Loucy (cell line): ENCODE data around the gene PLG.

ENCODE experiments used
- H2AFZ ChIP-seq: fragments of 200-600 bp; sonication (generic); 2 replicates; pipeline ENCODE4 v1.6.0; 2016; ENCODE audit warnings: antibody characterized with exemption, mild to moderate bottlenecking, low read length, moderate library complexity
- H3F3A ChIP-seq: fragments of 200-600 bp; 2 replicates; pipeline ENCODE4 v1.6.0; 2016; ENCODE audit warnings: antibody characterized with exemption, low read depth, mild to moderate bottlenecking
- H3K27me3 ChIP-seq: fragments of 200-600 bp; sonication (generic); 2 replicates; pipeline ENCODE4 v1.6.1; 2014; ENCODE audit warnings: low read length, mild to moderate bottlenecking; ENCODE audit not compliant: insufficient read depth, poor library complexity, severe bottlenecking
- H3K36me3 ChIP-seq: fragments of 200-600 bp; sonication (generic); 2 replicates; pipeline ENCODE4 v1.6.1; 2016; ENCODE audit warnings: low read length; ENCODE audit not compliant: insufficient read depth
- H3K4me1 ChIP-seq: fragments of 200-600 bp; sonication (generic); 2 replicates; pipeline ENCODE4 v1.5.1; 2014; ENCODE audit warnings: low read length, mild to moderate bottlenecking; ENCODE audit not compliant: insufficient read depth, poor library complexity, severe bottlenecking
- H3K4me2 ChIP-seq: fragments of 200-600 bp; sonication (generic); 2 replicates; pipeline ENCODE4 v1.6.0; 2014; ENCODE audit warnings: antibody characterized with exemption, low read length, low read depth, mild to moderate bottlenecking; ENCODE audit not compliant: poor library complexity, severe bottlenecking
- H3K4me3 ChIP-seq: fragments of 200-600 bp; sonication (generic); 2 replicates; pipeline ENCODE4 v1.5.1; 2014; ENCODE audit warnings: low read length, mild to moderate bottlenecking, mixed read lengths; ENCODE audit not compliant: poor library complexity, severe bottlenecking
- H3K79me2 ChIP-seq: fragments of 200-600 bp; sonication (generic); 2 replicates; pipeline ENCODE4 v1.6.1; 2014; ENCODE audit warnings: low read length; ENCODE audit not compliant: insufficient read depth
- H3K9ac ChIP-seq: fragments of 200-600 bp; sonication (generic); 2 replicates; pipeline ENCODE4 v1.6.0; 2014; ENCODE audit warnings: mild to moderate bottlenecking, low read depth, low read length, moderate library complexity; ENCODE audit not compliant: poor library complexity, severe bottlenecking
- H3K9me2 ChIP-seq: fragments of 200-600 bp; sonication (generic); replicated peaks from 2 replicates; pipeline ENCODE4 v1.6.1; 2016; ENCODE audit warnings: low read depth, low read length, mixed read lengths
- H3K9me3 ChIP-seq: fragments of 200-600 bp; sonication (generic); 2 replicates; pipeline ENCODE4 v1.6.1; 2014; ENCODE audit warnings: mild to moderate bottlenecking, antibody characterized with exemption, low read length, low read depth; ENCODE audit not compliant: insufficient read depth
- H4K20me1 ChIP-seq: fragments of 200-600 bp; sonication (generic); 2 replicates; pipeline ENCODE4 v1.6.0; 2014; ENCODE audit warnings: antibody characterized with exemption, low read length, mild to moderate bottlenecking; ENCODE audit not compliant: insufficient read depth, poor library complexity, severe bottlenecking
- CTCF ChIP-seq: fragments of 200-600 bp; sonication (generic); conservative IDR thresholded peaks from 2 replicates; pipeline ENCODE4 v1.5.1; 2014; ENCODE audit warnings: mild to moderate bottlenecking, antibody characterized with exemption, low read length
- EZH2phosphoT487 ChIP-seq: fragments of 200-600 bp; IDR thresholded peaks from 2 replicates; pipeline ENCODE4 v1.6.1; 2018; ENCODE audit warnings: antibody characterized with exemption, mild to moderate bottlenecking, moderate library complexity, borderline replicate concordance

PLG gene

GRCh38 chr6:160734627-160735026 is 32.6 kb downstream of the PLG start:
- Histone ChIP-seq H3K4me3 (no peak overlapping the region), H4K20me1 (no peaks in the 10 kb centered on the region), H3F3A (no peaks in the 10 kb centered on the region), H3K9ac (no peak overlapping the region), H3K36me3 (no peaks in the 10 kb centered on the region), H2AFZ (no peak overlapping the region), H3K4me2 (no peak overlapping the region), H3K79me2 (no peaks in the 10 kb centered on the region), H3K9me3 (no peaks in the 10 kb centered on the region), H3K4me1 (no peaks in the 10 kb centered on the region), H3K27me3 (no peaks in the 10 kb centered on the region), H3K9me2 (no peaks in the 10 kb centered on the region)
- TF ChIP-seq CTCF (no peak), EZH2phosphoT487 (no peak)

- no peaks in the 10 kb centered on the region for H3K36me3 ChIP-seq
- H3K79me2 ChIP-seq = no peaks in the 10 kb centered on the region
- no peak overlapping the region for H3K4me3 ChIP-seq
- H3K9ac ChIP-seq = no peak overlapping the region
- H3K9me2 ChIP-seq = no peaks in the 10 kb centered on the region
- no peaks in the 10 kb centered on the region for H3K27me3 ChIP-seq
- no peak overlapping the region for H2AFZ ChIP-seq
- H3K4me1 ChIP-seq = no peaks in the 10 kb centered on the region
- no peaks in the 10 kb centered on the region for H3F3A ChIP-seq
- no peaks in the 10 kb centered on the region for H4K20me1 ChIP-seq
- no peak for TF ChIP-seq CTCF
- no peak for TF ChIP-seq EZH2phosphoT487
- no peaks in the 10 kb centered on the region for H3K9me3 ChIP-seq
- no peak overlapping the region for H3K4me2 ChIP-seq
These were observed 33.5 kb downstream of the PLG start for GRCh38 chr6:160735523-160735922.

GRCh38 chr6:160737934-160738333 is 35.9 kb downstream of the PLG start:
- H3F3A ChIP-seq = no peaks in the 10 kb centered on the region
- no peak overlapping the region for H3K4me2 ChIP-seq
- no peak overlapping the region for H3K4me3 ChIP-seq
- TF ChIP-seq CTCF (no peak), EZH2phosphoT487 (no peak)
- no peaks in the 10 kb centered on the region for H4K20me1 ChIP-seq
- no peaks in the 10 kb centered on the region for H3K79me2 ChIP-seq
- H3K9me3 ChIP-seq = no peaks in the 10 kb centered on the region
- no peak overlapping the region for H2AFZ ChIP-seq
- H3K27me3 ChIP-seq = no peaks in the 10 kb centered on the region
- no peaks in the 10 kb centered on the region for H3K36me3 ChIP-seq
- no peaks in the 10 kb centered on the region for H3K9me2 ChIP-seq
- no peaks in the 10 kb centered on the region for H3K4me1 ChIP-seq
- H3K9ac ChIP-seq = no peak overlapping the region
